A549 (cell line): ENCODE data around the gene FAM89B. TPM values are rescaled to one million over a fixed set of nuclear protein-coding genes. Genes with fewer than 3 reads are reported as not detected.
A peak's percentile ranks its signal among the peaks of the same experiment; 100 is the strongest.

Experiments used
- ATAC-seq, 2 experiments: fragments of 200-7000 bp in 1 of 2; fragments of >200 bp in 1 of 2; cut with Nextera tagmentation in 1 of 2; cut with Tn5 transposase in 1 of 2; 3 replicates each; pipeline versions ENCODE4 v1.8.0 to v1.9.1; 2018 to 2020; ENCODE audit warnings: mild to moderate bottlenecking in 1 of 2, moderate library complexity in 1 of 2
- CTCF ChIA-PET: fragments of 300-600 bp; sonication (Branson Sonifier 250); formaldehyde crosslinking; extraction: SDS; loops from one replicate; lab custom pipeline; 2021; ENCODE audit warnings: antibody characterized with exemption, inconsistent platforms; lab: Yijun Ruan, JAX
- POLR2A ChIA-PET: fragments of 350-600 bp; formaldehyde crosslinking; extraction: SDS; loops from one replicate; lab custom pipeline; 2021; ENCODE audit warnings: antibody characterized with exemption, inconsistent platforms; lab: Yijun Ruan, JAX
- DNase-seq, 2 experiments: peaks; one replicate each; pipeline versions ENCODE4 v3.0.0 to v3.0.0-alpha.2; 2011 to 2016; ENCODE audit warnings: low read depth in 1 of 2, low spot score in 1 of 2
- FAIRE-seq: peaks from 2 replicates; lab custom pipeline; 2011; peaks lifted over from hg19 to GRCh38; lab: Jason Lieb, UNC
- H3K27ac ChIP-seq, 2 experiments: fragments of >200 bp; sonication (Bioruptor Twin); formaldehyde crosslinking; 3 replicates each; pipeline ENCODE4 v1.5.1; 2016 to 2017
- H3K4me1 ChIP-seq: fragments of >200 bp; sonication (Bioruptor Twin); formaldehyde crosslinking; 3 replicates; pipeline ENCODE4 v1.6.1; 2016
- H3K4me2 ChIP-seq: fragments of >200 bp; sonication (Bioruptor Twin); formaldehyde crosslinking; 3 replicates; pipeline ENCODE4 v1.6.1; 2016
- H3K4me3 ChIP-seq: fragments of >200 bp; sonication (Bioruptor Twin); formaldehyde crosslinking; 3 replicates; pipeline ENCODE4 v1.5.1; 2016
- H3K9me3 ChIP-seq: fragments of >200 bp; sonication (Bioruptor Twin); formaldehyde crosslinking; 3 replicates; pipeline ENCODE4 v1.6.1; 2016
- CBX8 ChIP-seq: fragments of 200-600 bp; sonication (generic); IDR thresholded peaks from 2 replicates; pipeline ENCODE4 v1.6.1; 2016
- CHD2 ChIP-seq: fragments of 150-350 bp; IDR thresholded peaks from 2 replicates; pipeline ENCODE4 v1.6.1; 2014; ENCODE audit warnings: low read length; ENCODE audit not compliant: partially characterized antibody
- CHD4 ChIP-seq: fragments of 200-600 bp; sonication (generic); IDR thresholded peaks from 2 replicates; pipeline ENCODE4 v1.6.1; 2016; ENCODE audit warnings: antibody characterized with exemption, mild to moderate bottlenecking, borderline replicate concordance
- FOXS1 ChIP-seq: fragments of 250-450 bp; sonication (Bioruptor Pico); IDR thresholded peaks from 2 replicates; pipeline ENCODE4 v1.5.0; 2020; ENCODE audit warnings: mild to moderate bottlenecking, moderate library complexity
- GATA3 ChIP-seq: IDR thresholded peaks from 2 replicates; pipeline ENCODE4 v1.6.1; 2012; ENCODE audit warnings: borderline replicate concordance
- HDAC2 ChIP-seq: fragments of 200-600 bp; sonication (generic); IDR thresholded peaks from 2 replicates; pipeline ENCODE4 v1.6.1; 2016
- HOXA7 ChIP-seq: fragments of 250-450 bp; sonication (Bioruptor Pico); IDR thresholded peaks from 2 replicates; pipeline ENCODE4 v1.5.0; 2020; ENCODE audit warnings: mild to moderate bottlenecking, moderate library complexity
- KDM1A ChIP-seq: fragments of 200-600 bp; sonication (generic); IDR thresholded peaks from 2 replicates; pipeline ENCODE4 v1.6.1; 2016; ENCODE audit warnings: low read depth, mild to moderate bottlenecking
- MYC ChIP-seq: IDR thresholded peaks from 2 replicates; pipeline ENCODE4 v1.6.1; 2012; ENCODE audit warnings: mild to moderate bottlenecking, inconsistent platforms, low read length, improper control_type of control experiment, borderline replicate concordance
- NFE2L2 ChIP-seq: fragments of 150-350 bp; conservative IDR thresholded peaks from 2 replicates; pipeline ENCODE4 v1.6.1; 2014; ENCODE audit warnings: low read length
- PHF8 ChIP-seq: fragments of 200-600 bp; sonication (generic); IDR thresholded peaks from 2 replicates; pipeline ENCODE4 v1.6.1; 2016; ENCODE audit warnings: low read depth, mild to moderate bottlenecking, antibody characterized with exemption, moderate library complexity, borderline replicate concordance
- POLR2A ChIP-seq: IDR thresholded peaks from 2 replicates; pipeline ENCODE4 v1.6.1; 2012; ENCODE audit warnings: mild to moderate bottlenecking, low read length
- RAD21 ChIP-seq, 2 experiments: fragments of >200 bp in 1 of 2; sonication (Bioruptor Twin) in 1 of 2; formaldehyde crosslinking in 1 of 2; IDR thresholded peaks in 1 of 2; conservative IDR thresholded peaks in 1 of 2; 2 replicates in 1 of 2; 3 replicates in 1 of 2; pipeline ENCODE4 v1.6.1; 2012 to 2018; ENCODE audit warnings: inconsistent platforms in 1 of 2
- RARB ChIP-seq: fragments of 250-450 bp; sonication (Bioruptor Pico); IDR thresholded peaks from 2 replicates; pipeline ENCODE4 v1.8.0; 2021; ENCODE audit warnings: mild to moderate bottlenecking, moderate library complexity
- RFX5 ChIP-seq: fragments of 450-650 bp; IDR thresholded peaks from 2 replicates; pipeline ENCODE4 v1.7.1; 2014; ENCODE audit warnings: antibody characterized with exemption, mild to moderate bottlenecking, moderate library complexity
- SMC3 ChIP-seq: fragments of >200 bp; sonication (Bioruptor Twin); formaldehyde crosslinking; IDR thresholded peaks from 3 replicates; pipeline ENCODE4 v1.6.1; 2018; ENCODE audit warnings: inconsistent platforms
- ZC3H11A ChIP-seq: fragments of 450-650 bp; IDR thresholded peaks from 2 replicates; pipeline ENCODE4 v1.6.1; 2014; ENCODE audit warnings: antibody characterized with exemption, mild to moderate bottlenecking
- WGBS: methylation state at CpG from one replicate; pipeline ENCODE4 v1.1.6; 2017; ENCODE audit errors: missing lambda C conversion rate; 5-methylcytosine and 5-hydroxymethylcytosine counted together
- polyA plus RNA-seq, 4 experiments: library from polyadenylated mRNA; depleted of rRNA in 3 of 4; stranded (reverse); fragments of >200 nt; fragmentation: RNase III in 1 of 4; extraction: RNeasy Plus Mini Kit Qiagen cat#74134 plus additional on column Dnase treatment in 1 of 4; gene quantifications; 2 replicates in 3 of 4; 3 replicates in 1 of 4; pipeline ENCODE4 v1.2.3, GENCODE V29; 2011 to 2017
- TF ChIP-seq, protein P1 (sequence below): IDR thresholded peaks from 2 replicates; pipeline ENCODE4 v1.6.1; 2012; ENCODE audit warnings: low read depth, borderline replicate concordance
- TF ChIP-seq, protein P2 (sequence below): fragments of 150-350 bp; IDR thresholded peaks from 2 replicates; pipeline ENCODE4 v1.6.1; 2014; ENCODE audit warnings: low read depth, mild to moderate bottlenecking, low read length
- TF ChIP-seq, protein P3 (sequence below): IDR thresholded peaks from 2 replicates; pipeline ENCODE4 v1.6.1; 2012
- TF ChIP-seq, protein P4 (sequence below): fragments of >200 bp; sonication (Bioruptor Twin); formaldehyde crosslinking; IDR thresholded peaks from 3 replicates; pipeline ENCODE4 v1.5.1; 2016

FAM89B gene
- polyA plus RNA-seq, 2 of the 4 experiments (the other 2 are of a cell fraction): 13.5 to 23.9 TPM

DNA sequence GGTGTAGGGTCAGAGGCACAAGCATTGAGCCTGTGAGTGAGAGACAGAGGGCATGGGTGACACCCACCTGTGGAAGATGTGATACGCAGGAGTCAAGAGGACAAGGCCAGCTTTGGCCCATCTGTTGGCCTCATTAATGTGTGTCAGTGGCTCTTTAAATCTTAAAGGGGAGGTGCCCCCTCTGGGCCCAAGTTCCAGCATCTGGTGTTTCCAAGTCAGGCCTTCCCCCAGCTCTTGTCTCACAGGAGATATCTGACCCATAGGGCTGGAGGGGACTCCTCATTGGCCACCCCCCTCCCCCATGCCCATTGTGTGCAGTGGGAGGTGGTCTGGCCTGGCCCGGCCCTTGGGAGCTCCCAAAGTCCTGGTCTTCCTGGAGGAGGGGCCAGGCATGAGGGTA lies 14.3 kb downstream of the FAM89B start:
- H3K4me1 ChIP-seq: peaks cover 15% of the 10 kb centered on the region
- DNase-seq (no peak), ATAC-seq (peak in 1 of 2 experiments; percentile 2; a peak in 1 of 6 replicates), FAIRE-seq (no peak)
- 0 out of 6 replicates have a peak overlapping the region, but pooled peaks of 1 of the 2 experiments have one; percentile 12 for H3K27ac ChIP-seq
- ChIA-PET CTCF (interaction anchor here (0.7 to 14.6 kb wide), 6 partner anchors 9 to 203 kb away, joined by 3 to 249 read pairs (median 42); partner anchors contain the start of genes EHBP1L1, FAM89B, MAP3K11 and PCNX3), POLR2A (interaction anchor here (1.0 kb wide), 1 partner anchor 11 kb away, joined by 3 read pairs; the partner anchor contains the start of gene EHBP1L1)
- 86% methylated on average over 2 of the region's 2 CpGs for WGBS
- H3K9me3 ChIP-seq: no peaks in the 10 kb centered on the region
- H3K4me2 ChIP-seq: no peak overlapping the region
- TF ChIP-seq NFE2L2: no peak
- TF ChIP-seq SMC3: no peak
- no peak for TF ChIP-seq RFX5
- TF ChIP-seq FOXS1 (CRISPR knock-in tag): no peak
- TF ChIP-seq, protein P1, sequence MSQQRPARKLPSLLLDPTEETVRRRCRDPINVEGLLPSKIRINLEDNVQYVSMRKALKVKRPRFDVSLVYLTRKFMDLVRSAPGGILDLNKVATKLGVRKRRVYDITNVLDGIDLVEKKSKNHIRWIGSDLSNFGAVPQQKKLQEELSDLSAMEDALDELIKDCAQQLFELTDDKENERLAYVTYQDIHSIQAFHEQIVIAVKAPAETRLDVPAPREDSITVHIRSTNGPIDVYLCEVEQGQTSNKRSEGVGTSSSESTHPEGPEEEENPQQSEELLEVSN: no peak
- TF ChIP-seq RAD21 (conservative IDR thresholded peaks at IDR 0.05 in 1 of 2, IDR thresholded peaks at IDR 0.05 in 1 of 2): no peak
- TF ChIP-seq GATA3: no peak
- TF ChIP-seq, protein P2, sequence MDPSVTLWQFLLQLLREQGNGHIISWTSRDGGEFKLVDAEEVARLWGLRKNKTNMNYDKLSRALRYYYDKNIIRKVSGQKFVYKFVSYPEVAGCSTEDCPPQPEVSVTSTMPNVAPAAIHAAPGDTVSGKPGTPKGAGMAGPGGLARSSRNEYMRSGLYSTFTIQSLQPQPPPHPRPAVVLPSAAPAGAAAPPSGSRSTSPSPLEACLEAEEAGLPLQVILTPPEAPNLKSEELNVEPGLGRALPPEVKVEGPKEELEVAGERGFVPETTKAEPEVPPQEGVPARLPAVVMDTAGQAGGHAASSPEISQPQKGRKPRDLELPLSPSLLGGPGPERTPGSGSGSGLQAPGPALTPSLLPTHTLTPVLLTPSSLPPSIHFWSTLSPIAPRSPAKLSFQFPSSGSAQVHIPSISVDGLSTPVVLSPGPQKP: no peak
- no peak for TF ChIP-seq CBX8
- no peak for TF ChIP-seq RARB (CRISPR knock-in tag)
- H3K4me3 ChIP-seq: no peak overlapping the region

DNA sequence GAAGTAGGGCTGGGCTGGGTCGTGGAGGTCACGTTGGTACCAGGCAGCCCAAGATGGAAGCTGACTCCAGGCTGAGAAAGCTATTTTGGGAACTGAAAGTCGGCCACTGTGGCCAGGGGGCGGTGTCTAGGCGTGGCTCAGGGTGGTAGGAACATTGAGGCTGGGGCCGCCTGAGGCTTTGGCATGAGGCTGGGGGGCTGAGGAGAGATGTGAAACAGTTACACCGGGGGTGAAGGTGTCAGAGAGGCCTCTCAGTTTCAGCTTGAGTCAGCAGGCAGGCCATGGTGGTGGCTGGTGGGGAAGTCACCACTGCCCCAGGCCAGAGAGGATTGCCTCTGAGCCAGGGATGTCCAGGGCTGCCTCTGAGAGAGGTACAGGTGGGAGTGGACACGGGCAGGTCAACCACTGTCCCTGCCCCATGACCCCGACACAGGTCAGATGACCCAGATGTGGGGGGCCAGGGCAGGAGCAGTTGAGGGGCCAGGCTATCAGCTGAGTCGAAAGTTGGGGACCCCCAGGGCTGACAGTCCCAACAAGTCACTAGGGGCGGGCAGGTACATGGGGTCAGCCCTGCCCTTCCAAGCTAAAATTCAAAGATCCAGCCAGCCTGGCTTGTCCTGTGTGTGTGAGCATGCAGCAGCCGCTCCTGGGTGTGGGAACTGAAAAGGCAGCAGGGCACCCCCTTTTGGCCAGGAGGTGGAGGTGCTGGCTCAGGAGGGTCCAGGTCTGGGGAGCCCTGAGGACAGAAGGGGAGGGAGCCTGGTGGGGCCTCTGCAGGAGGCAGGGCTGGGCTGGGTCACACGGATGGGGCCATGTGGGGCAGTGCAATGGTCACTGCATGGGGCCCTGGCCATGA lies 16.1 kb downstream of the FAM89B start:
- peak; percentile 77 to 86 for DNase-seq
- ChIA-PET CTCF (interaction anchor here (0.6 to 14.6 kb wide), 16 partner anchors 8 to 221 kb away, joined by 3 to 249 read pairs (median 4); partner anchors contain the start of genes EHBP1L1, FAM89B, MAP3K11 and PCNX3), POLR2A (interaction anchor here (1.2 kb wide), 1 partner anchor 11 kb away, joined by 4 read pairs; no protein-coding TSS in a partner anchor)
- H3K4me2 ChIP-seq: no peak overlapping the region
- no peak overlapping the region for H3K4me3 ChIP-seq
- H3K27ac ChIP-seq: peak overlapping the region in 1 of 2 experiments; percentile 69; a peak in 3 of 6 replicates
- H3K4me1 ChIP-seq: peaks cover 15% of the 10 kb centered on the region
- TF ChIP-seq HDAC2 (no peak), PHF8 (no peak), KDM1A (no peak), ZC3H11A (no peak), SMC3 (peak; percentile 40; the same call in 2 of the 3 replicates), CHD2 (no peak), MYC (no peak), CHD4 (no peak), HOXA7 (CRISPR knock-in tag) (no peak), POLR2A (no peak), GATA3 (no peak), RARB (CRISPR knock-in tag) (no peak), RAD21 (conservative IDR thresholded peaks at IDR 0.05 in 1 of 2, IDR thresholded peaks at IDR 0.05 in 1 of 2) (peak; percentile 50 to 68)
- TF ChIP-seq, protein P3, sequence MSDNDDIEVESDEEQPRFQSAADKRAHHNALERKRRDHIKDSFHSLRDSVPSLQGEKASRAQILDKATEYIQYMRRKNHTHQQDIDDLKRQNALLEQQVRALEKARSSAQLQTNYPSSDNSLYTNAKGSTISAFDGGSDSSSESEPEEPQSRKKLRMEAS: 0 out of 2 replicates have a peak, but pooled peaks have one; percentile 18
- TF ChIP-seq, protein P4, sequence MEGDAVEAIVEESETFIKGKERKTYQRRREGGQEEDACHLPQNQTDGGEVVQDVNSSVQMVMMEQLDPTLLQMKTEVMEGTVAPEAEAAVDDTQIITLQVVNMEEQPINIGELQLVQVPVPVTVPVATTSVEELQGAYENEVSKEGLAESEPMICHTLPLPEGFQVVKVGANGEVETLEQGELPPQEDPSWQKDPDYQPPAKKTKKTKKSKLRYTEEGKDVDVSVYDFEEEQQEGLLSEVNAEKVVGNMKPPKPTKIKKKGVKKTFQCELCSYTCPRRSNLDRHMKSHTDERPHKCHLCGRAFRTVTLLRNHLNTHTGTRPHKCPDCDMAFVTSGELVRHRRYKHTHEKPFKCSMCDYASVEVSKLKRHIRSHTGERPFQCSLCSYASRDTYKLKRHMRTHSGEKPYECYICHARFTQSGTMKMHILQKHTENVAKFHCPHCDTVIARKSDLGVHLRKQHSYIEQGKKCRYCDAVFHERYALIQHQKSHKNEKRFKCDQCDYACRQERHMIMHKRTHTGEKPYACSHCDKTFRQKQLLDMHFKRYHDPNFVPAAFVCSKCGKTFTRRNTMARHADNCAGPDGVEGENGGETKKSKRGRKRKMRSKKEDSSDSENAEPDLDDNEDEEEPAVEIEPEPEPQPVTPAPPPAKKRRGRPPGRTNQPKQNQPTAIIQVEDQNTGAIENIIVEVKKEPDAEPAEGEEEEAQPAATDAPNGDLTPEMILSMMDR: peak; percentile 50
- H3K9me3 ChIP-seq: no peaks in the 10 kb centered on the region
- no peak for FAIRE-seq
- peak; percentile 76 to 90 for ATAC-seq
- 49% methylated on average over 8 of the region's 13 CpGs for WGBS
